Measurements from ENCODE around the gene BAK1.
"Not testable (repeated sequence)": the region's sequence is repeated elsewhere in the genome, so short reads cannot be mapped to it uniquely, and the experiment has no call there.

Gene BAK1

DNA sequence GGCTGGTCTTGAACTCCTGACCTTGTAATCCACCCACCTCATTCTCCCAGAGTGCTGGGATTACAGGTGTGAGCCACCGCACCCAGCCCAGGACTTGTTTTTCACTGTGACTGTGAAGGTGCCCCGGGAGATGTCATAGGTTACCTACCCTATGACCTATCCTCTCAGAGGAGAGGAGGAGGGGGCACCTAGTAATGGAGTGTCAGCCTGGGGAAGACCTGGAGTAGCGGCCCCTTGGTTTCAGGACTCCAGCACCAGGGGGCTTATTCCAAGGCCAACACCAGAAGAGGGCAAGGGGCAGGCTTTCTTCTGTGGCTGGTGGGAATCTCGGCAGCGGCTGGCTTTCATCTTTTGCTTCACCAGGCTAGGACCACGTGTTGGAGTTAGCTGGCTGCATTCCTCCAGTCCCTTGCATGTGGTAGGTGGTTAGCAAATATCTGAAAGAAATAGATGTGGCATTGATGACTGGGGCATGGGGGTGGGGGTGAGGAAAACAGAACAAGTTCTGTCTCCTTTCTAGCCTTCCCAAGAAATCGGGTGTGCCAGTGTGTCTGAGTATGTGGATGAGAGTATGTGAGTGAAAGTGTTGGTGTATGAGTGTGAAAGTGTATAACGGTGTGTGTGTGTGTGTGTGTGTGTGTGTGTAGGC lies 33.2 kb upstream of the BAK1 start:
- Mint-ChIP-seq H3K36me3 (no peaks in the 10 kb centered on the region), H3K4me3 (no peak overlapping the region), H3K27ac (peak overlapping the region; percentile 9), H3K4me1 (peaks cover 4% of the 10 kb centered on the region), H3K27me3 (no peaks in the 10 kb centered on the region), H3K9me3 (no peaks in the 10 kb centered on the region)

DNA sequence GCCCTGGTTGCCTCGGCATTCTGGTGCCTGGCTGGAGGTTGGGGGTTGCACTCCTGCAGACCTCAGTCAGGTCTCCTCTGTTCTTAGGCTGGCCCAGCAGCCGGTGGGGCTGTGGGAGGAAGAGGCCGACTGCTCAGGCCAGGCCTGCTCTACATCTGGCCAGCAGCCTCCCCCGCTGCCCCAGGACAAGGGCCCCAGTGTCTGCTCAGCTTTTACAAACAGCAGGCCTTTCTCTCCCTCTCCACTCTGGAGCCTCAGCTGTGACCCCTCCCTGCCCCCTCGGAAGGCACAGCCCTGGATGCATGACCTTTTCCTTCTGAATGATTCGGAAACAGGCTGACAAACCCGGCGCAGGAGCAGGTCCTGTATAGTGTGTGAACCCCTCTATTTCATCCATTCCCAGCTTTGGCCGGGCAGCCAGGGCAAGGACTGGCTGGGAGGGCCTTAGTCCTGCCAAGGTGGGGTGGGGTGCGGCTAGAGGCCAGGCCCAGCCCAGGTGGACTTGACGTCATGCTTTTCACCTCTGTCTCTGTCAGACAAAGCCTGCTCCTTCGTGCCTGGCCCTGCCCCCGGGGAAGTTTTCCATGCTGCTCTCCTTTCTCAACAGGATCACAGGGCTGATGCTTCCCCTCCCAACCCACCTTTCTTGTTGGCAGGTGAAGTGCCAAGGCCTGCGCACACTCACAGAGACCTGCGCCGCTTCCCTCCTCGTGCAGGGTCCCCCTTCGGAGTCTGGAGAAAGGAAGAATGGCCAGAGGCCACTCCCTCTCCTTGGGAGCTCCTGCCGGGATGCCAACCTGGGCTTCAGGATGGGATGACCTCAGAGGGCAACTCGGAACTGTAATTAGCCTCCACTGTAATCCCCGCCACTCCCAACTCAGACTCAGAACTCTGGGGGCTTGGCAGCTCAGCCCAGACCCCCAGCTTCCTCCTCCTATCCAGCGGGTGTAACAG lies 31.0 kb upstream of the BAK1 start:
- Mint-ChIP-seq H3K4me3 (no peak overlapping the region), H3K36me3 (no peaks in the 10 kb centered on the region), H3K27me3 (no peaks in the 10 kb centered on the region), H3K27ac (no peak overlapping the region), H3K4me1 (no peaks in the 10 kb centered on the region), H3K9me3 (no peaks in the 10 kb centered on the region)

DNA sequence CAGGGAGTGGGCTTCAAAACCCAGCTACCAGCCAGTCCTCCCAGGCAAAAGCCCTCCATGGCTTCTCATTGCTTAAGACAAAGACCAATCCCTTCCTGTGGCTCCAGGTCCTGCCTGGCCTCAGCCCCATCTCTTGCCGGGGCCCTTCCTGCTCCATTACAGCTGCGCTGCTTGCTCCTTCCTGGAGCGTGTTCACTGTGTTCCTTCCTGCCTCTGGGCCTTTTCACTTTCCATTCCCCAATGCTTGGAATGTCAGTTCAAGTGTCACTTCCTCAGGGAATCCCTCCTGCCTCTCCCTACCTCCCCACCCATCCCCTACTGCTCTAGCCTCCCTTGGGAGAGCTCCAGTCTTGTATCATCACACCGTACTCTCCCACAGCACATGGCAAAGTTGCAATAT lies 30.0 kb upstream of the BAK1 start:
- no peaks in the 10 kb centered on the region for H3K36me3 Mint-ChIP-seq
- H3K9me3 Mint-ChIP-seq, result no peaks in the 10 kb centered on the region
- H3K27me3 Mint-ChIP-seq, result no peaks in the 10 kb centered on the region
- H3K4me1 Mint-ChIP-seq, result no peaks in the 10 kb centered on the region
- H3K27ac Mint-ChIP-seq, result peak overlapping the region; percentile 43
- no peak overlapping the region for H3K4me3 Mint-ChIP-seq

DNA sequence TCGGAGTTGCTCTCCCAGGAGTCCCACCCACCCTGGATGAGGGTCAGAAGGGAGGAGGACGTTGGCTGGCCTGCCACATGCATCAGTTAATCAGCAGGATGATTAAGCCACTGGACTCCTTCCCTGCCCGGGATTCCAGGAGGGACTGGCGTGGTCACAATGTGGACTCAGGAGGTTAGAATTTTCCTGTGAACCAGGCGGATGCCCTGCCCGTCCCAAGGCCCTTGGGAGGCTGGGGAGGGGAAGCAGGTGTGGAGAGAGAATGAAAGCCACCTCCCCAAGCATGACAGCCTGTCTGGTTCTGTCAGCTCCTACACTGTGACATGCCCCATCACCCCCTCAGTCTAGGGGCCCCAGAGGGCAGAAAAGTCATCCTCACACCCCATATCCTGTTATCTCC lies 29.5 kb upstream of the BAK1 start:
- Mint-ChIP-seq H3K4me3 (no peak overlapping the region), H3K9me3 (no peaks in the 10 kb centered on the region), H3K27me3 (no peaks in the 10 kb centered on the region), H3K4me1 (no peaks in the 10 kb centered on the region), H3K27ac (no peak overlapping the region), H3K36me3 (no peaks in the 10 kb centered on the region)

DNA sequence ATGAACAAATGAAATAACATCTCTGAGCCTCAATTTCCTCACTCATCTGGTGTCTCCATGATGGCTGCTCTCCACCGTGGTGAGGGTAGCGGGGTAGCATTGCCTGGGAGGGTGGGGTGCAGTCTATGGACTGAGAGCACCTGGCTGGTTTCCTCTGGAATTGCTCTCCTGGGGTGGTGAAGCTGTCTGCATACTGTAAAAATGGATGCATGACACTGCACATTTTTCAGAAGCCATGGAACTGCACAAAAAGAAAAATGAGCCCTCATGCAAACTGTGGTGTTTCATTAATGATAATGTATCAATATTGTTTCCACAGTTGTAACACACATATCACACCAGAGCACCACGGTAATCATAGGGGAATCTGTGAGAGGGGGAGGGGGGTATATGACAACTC lies 28.9 kb upstream of the BAK1 start:
- H3K4me1 Mint-ChIP-seq, result no peaks in the 10 kb centered on the region
- no peak overlapping the region for H3K4me3 Mint-ChIP-seq
- no peaks in the 10 kb centered on the region for H3K36me3 Mint-ChIP-seq
- no peak overlapping the region for H3K27ac Mint-ChIP-seq
- H3K9me3 Mint-ChIP-seq, result no peaks in the 10 kb centered on the region
- no peaks in the 10 kb centered on the region for H3K27me3 Mint-ChIP-seq

DNA sequence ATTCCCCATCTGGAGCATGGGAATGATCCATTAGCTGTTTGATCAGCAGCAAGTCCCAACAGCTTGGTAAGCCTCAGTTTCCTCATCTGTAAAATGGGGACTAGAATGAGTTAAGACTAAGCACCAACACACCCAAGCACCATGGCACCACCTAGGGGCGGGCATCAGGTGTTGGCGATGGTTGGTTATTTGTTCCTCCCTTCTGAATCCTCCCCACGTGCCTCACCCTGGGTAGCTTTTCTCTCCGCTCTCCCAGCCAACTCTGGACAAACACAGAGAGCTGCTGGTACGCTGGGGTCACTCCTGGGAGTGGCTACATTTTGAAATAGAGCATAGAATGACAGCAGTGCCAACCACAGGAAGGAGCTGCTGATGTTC lies 27.7 kb upstream of the BAK1 start:
- Mint-ChIP-seq H3K27ac (no peak overlapping the region), H3K27me3 (no peaks in the 10 kb centered on the region), H3K9me3 (no peaks in the 10 kb centered on the region)

DNA sequence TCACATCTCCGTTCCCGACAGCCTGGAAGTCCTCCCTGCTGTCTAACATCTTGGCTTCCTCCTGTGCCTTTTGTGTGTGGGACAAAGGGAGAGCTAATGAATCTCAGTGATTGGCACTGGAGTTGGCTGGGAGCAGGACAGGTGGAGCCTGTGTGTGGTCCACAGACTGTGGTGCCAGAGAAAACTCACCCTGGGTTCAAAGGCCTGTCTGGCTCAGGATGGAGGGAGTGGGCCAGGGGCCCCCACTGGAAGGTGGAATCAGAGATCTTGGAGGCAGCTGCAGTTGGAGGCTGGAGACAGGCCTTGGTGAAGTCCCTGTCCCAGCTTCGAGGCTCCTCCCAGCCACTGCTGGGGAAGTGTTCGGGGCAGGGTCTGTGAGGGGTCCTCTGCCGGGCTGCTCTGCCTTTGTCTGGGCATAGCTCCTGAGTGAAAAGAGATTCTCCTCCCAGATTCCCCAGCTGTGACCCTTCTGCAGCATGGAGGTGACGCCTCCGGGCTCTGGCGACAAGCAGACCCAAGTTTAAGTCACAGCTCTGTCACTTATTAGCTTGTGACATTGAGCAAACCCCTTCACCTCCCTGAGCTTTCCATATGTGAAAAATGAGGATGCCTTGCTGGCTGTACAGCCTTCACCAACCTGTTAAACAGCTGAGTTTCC lies 27.2 kb upstream of the BAK1 start:
- Mint-ChIP-seq H3K27ac (no peak overlapping the region), H3K36me3 (no peaks in the 10 kb centered on the region), H3K9me3 (no peaks in the 10 kb centered on the region), H3K4me3 (no peak overlapping the region), H3K4me1 (no peaks in the 10 kb centered on the region), H3K27me3 (no peaks in the 10 kb centered on the region)

More for the DNA sequence above, 27.7 kb upstream of the BAK1 start:
- Mint-ChIP-seq H3K36me3 (no peaks in the 10 kb centered on the region), H3K4me3 (no peak overlapping the region), H3K4me1 (no peaks in the 10 kb centered on the region)

DNA sequence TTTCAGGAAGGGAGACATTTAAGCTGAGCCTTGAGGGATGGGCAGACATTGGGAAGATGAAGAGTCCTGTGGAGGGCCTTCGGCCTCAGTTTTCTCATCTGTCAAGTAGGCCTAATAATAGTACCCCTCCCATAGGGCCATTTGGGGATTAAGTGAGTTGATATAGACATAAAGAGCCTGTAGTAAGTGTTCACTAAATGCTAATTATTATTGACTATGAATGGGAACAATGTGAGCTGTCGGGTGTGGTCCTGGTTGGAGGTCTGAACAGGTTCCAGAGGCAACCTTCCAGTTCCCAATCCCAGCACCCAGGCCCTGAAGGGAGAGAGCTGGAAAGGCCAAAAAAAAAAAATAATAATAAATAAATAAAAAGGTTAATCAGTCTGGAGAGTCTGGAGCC lies 26.6 kb upstream of the BAK1 start:
- Mint-ChIP-seq H3K27ac (no peak overlapping the region), H3K9me3 (no peaks in the 10 kb centered on the region), H3K36me3 (no peaks in the 10 kb centered on the region), H3K27me3 (no peaks in the 10 kb centered on the region), H3K4me1 (no peaks in the 10 kb centered on the region), H3K4me3 (no peak overlapping the region)

DNA sequence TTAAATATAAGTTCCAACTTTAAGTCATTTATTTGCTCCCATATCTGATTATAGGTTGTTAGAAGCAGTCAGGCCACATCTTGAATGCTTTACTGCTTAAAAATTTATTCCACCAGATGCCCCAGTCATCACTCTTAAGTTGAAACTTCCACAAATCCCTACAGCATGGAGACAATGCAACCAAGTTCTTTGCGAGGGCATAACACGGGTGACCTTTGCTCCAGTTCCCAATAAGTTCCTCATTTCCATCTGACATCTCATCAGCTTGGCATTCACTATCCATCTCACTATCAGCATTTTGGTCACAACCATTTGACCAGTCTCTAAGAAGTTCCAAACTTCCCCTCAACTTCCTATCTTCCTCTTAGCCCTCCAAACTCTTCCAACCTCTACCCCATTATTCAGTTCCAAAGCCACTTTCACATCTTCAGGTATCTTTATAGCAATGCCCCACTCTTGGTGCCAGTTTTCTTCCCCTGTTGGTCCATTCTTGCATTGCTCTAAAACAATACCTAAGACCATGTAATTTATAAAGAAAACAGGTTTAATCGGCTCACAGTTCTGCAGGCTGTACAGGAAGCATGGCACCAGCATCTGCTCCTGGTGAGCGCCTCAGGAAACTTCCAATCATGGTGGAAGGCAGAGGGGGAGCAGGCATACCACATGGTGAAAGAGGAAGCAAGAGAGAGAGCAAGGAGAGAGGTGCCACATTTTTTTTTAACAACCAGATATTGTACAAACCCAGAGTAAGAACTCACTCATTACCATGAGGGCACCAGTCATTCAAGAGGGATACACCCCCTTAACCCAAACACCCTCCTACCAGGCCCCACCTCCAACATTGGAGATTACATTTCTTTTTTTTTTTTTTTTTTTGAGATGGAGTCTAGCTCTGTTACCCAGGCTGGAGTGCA lies 25.1 kb upstream of the BAK1 start:
- no peaks in the 10 kb centered on the region for H3K9me3 Mint-ChIP-seq
- no peaks in the 10 kb centered on the region for H3K36me3 Mint-ChIP-seq
- H3K27me3 Mint-ChIP-seq, result no peaks in the 10 kb centered on the region
- H3K27ac Mint-ChIP-seq, result no peak overlapping the region
- no peaks in the 10 kb centered on the region for H3K4me1 Mint-ChIP-seq
- no peak overlapping the region for H3K4me3 Mint-ChIP-seq

DNA sequence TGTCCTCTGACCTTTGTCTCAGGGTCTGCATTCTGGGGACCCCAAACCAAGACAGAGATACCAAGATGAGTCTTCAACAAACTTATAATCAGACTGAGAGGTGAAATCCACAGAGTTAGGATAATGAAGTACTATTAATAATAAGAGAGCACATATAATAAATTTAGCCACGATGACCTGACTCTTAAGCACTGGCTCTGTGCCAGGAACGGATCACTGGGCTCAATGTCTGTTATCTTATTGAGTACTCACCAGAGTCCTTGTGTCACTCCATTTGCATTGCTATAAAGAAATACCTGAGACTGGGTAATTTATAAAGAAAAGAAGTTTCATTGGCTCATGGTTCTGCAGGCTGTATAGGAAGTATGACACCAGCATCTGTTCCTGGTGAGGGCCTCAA lies 22.1 kb upstream of the BAK1 start:
- Mint-ChIP-seq H3K27ac (no peak overlapping the region), H3K9me3 (no peaks in the 10 kb centered on the region), H3K27me3 (no peaks in the 10 kb centered on the region), H3K36me3 (no peaks in the 10 kb centered on the region), H3K4me1 (no peaks in the 10 kb centered on the region), H3K4me3 (no peak overlapping the region)

DNA sequence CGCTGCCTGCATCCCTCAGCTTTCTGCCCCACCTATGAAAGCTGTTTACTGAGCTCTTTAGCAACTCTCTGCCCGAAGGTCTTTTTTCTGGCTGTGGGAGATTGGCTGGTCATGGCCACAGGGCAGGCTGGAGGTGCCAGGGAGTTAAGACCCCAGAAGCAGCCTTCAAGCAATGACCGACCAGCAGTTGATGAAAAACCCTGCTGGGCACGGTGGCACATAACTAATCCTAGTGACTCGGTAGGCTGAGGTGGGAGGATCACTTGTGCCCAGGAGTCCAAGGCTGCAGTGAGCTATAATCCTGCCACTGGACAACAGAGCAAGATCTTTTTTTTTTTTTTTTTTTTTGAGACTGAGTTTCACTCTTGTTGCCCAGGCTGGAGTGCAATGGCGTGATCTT lies 20.7 kb upstream of the BAK1 start:
- no peaks in the 10 kb centered on the region for H3K9me3 Mint-ChIP-seq
- H3K36me3 Mint-ChIP-seq, result no peaks in the 10 kb centered on the region
- no peak overlapping the region for H3K27ac Mint-ChIP-seq
- H3K4me3 Mint-ChIP-seq, result no peak overlapping the region
- H3K27me3 Mint-ChIP-seq, result no peaks in the 10 kb centered on the region
- no peaks in the 10 kb centered on the region for H3K4me1 Mint-ChIP-seq

DNA sequence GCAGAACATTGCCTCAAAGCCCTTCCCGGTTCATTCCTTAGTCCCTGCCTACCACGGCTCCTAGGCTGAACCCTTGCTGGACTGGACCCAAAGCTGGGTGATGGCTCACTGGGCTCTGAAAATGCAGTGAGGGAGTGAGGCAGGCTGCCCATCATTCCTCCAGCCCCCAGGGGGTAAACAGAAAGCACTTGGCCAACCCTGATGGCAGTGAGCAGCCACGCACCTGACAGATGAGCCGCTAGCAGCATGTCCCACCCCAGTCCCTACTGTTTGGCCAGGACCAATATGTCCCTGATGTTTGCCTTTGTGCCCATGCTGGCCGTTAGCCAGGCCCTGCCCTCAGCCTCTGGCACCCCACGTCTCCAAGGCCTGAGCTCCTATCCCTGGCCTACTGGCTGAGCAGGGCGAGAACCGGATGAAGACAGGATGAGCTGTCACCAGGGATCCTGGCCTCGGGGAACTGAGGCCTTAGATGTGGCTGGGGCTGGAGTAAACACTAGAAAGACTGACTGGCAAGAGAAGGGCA lies 19.4 kb upstream of the BAK1 start:
- Mint-ChIP-seq H3K27ac (no peak overlapping the region), H3K4me3 (no peak overlapping the region), H3K36me3 (no peaks in the 10 kb centered on the region), H3K4me1 (peaks cover 5% of the 10 kb centered on the region), H3K9me3 (no peaks in the 10 kb centered on the region), H3K27me3 (no peaks in the 10 kb centered on the region)

DNA sequence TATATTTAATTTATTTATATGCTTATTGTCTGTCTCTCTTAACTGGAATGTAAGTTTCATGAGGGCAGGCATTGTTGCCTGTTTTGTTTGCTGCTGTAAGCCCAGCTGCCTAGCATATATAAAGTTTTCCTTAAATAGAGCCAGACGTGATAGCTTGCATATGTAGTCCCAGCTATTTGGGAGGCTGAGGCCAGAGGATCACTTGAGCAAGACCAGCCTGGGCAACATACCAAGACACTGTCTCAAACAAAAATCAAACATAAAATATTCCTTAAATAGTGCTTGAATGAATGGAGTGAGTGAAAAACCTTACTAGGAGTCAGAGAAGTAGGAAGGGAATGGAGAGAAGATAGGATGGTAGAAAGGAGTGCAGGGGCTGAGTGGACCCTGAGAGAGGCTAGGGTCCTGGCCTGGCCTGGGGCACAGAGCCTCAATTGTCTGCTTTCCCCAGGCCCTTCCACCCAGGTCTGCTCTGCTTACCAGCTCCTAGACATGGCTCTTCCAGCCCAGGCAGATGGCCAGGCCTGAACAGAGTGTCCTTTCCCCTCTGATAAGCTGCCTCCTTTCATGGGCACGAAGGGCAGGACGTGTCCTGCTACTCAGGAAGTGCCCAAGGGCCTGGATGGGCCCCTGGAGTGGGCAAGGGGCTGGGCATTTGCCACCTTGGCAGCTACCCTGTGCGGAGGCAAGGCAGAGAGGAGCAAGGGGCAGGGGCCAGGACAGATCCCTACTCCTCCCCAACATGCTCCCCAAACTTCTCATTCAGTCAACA lies 17.7 kb upstream of the BAK1 start:
- Mint-ChIP-seq H3K27ac (no peak overlapping the region), H3K27me3 (no peaks in the 10 kb centered on the region), H3K4me1 (peaks cover 12% of the 10 kb centered on the region), H3K4me3 (no peak overlapping the region), H3K9me3 (no peaks in the 10 kb centered on the region), H3K36me3 (no peaks in the 10 kb centered on the region)

DNA sequence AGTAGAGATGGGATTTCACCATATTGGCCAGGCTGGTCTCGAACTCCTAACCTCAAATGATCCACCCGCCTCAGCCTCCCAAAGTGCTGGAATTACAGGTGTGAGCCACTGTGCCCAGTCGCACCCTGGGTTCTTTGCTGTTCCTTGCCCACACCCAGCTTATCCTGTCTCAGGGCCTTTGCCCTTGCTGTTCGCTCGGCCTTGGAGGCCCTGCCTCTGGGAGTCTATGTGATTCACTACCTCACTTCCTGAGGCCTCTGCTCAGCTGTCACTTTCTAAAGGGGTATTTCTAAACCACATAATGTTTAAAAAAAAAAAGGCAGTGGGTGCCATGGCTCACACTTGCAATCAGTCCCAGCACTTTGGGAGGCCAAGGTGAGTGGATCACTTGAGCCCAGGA lies 16.8 kb upstream of the BAK1 start:
- H3K27ac Mint-ChIP-seq, H3K4me3 Mint-ChIP-seq, H3K27me3 Mint-ChIP-seq, H3K9me3 Mint-ChIP-seq, H3K36me3 Mint-ChIP-seq: not testable (repeated sequence)
- H3K4me1 Mint-ChIP-seq, result peaks cover 20% of the 10 kb centered on the region

Data from activated naive CD4-positive, alpha-beta T cell treated with anti-CD3 and anti-CD28 coated beads, Interleukin-2, amount 50 U/mL, for 24 hours (primary cell).